Spleen (tissue), 7 donors: ENCODE measurements around the gene SAT1.

Source experiments
- CTCF ChIP-seq, 11 experiments: fragments of 200-600 bp in 7 of 11; fragments of 450-650 bp in 4 of 11; sonication (generic) in 4 of 11; IDR thresholded peaks in 8 of 11; conservative IDR thresholded peaks in 3 of 11; 1 replicate in 7 of 11; 2 replicates in 4 of 11; pipeline versions ENCODE4 v1.4.0 to v1.8.0; 2016 to 2021; ENCODE audit warnings: antibody characterized with exemption in 11 of 11, inconsistent platforms in 4 of 11, mild to moderate bottlenecking in 1 of 11
- POLR2A ChIP-seq, 3 donors: fragments of 450-650 bp; IDR thresholded peaks; one replicate each; pipeline ENCODE4 v1.5.1; 2017; ENCODE audit warnings: antibody characterized with exemption in 3 of 3, mild to moderate bottlenecking in 1 of 3
- donor health status: DM: no; HTN: no; CAD: no; lungs with moderate emphysema.
- donor health status: DM: no; HTN: no; CAD: no.
- donor health status: DM: no; HTN: no; CAD: no.

GRCh38 chrX:23749129-23749528 is 33.8 kb upstream of the SAT1 start:
- TF ChIP-seq CTCF (IDR thresholded peaks at IDR 0.05 in 8 of 11, conservative IDR thresholded peaks at IDR 0.05 in 3 of 11), result no peak
- TF ChIP-seq POLR2A (IDR thresholded peaks at IDR 0.05), result no peak
